ENCODE results near the gene XKR7. TPM values are rescaled to one million over a fixed set of nuclear protein-coding genes. Genes with fewer than 3 reads are reported as not detected.

XKR7 gene
- total and polyA plus RNA-seq, 9 donors = 0.04 to 0.21 (median 0.07) TPM

DNA sequence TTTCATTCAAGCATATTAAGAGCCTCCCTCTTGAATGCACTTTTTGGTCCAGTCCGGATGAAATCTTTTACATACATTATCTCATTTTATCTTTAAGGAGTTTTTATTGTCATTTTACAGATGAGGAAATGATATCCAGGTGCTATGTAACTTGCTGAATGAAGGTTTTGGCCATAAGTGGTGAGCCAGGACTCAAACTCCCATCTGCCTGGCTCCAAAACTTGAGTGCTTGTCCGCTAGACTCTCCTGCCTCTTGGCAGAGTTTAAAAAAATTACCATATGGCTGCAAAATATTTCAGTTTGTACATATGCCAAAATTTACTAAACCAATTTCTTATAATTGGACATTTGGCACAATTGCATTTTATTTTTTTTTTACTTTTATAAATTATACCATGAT, 28.3 kb upstream of the XKR7 start:
- WGBS (ENCODE audit: insufficient coverage) = no CpG with 5 or more reads among the region's 2 CpGs
- no peaks in the 10 kb centered on the region for H3K9me3 ChIP-seq (replicated peaks; ENCODE audit: control insufficient read depth, low read depth, low read length)
- DNase-seq = no peak
- peaks cover 3% of the 10 kb centered on the region for H3K4me1 ChIP-seq (ENCODE audit: control insufficient read depth, insufficient read depth, low read length)
- no peak overlapping the region for H3K27ac ChIP-seq (ENCODE audit: low read length)
- H3K36me3 ChIP-seq (ENCODE audit: control insufficient read depth, insufficient read depth, low read length) = peaks cover 19% of the 10 kb centered on the region
- no peaks in the 10 kb centered on the region for H3K27me3 ChIP-seq (ENCODE audit: control insufficient read depth, insufficient read depth, low read length)
- H3K4me3 ChIP-seq (ENCODE audit: low read length) = no peak overlapping the region

GRCh38 chr20:31943052-31943471, 24.9 kb upstream of the XKR7 start:
- H3K27ac ChIP-seq (ENCODE audit: low read length) = no peak overlapping the region
- H3K9me3 ChIP-seq (replicated peaks; ENCODE audit: control insufficient read depth, low read depth, low read length) = peaks cover 2% of the 10 kb centered on the region
- H3K27me3 ChIP-seq (ENCODE audit: control insufficient read depth, insufficient read depth, low read length) = no peaks in the 10 kb centered on the region
- peaks cover 3% of the 10 kb centered on the region for H3K4me1 ChIP-seq (ENCODE audit: control insufficient read depth, insufficient read depth, low read length)
- no peak overlapping the region for H3K4me3 ChIP-seq (ENCODE audit: low read length)
- WGBS (ENCODE audit: insufficient coverage) = 42% methylated on average over 2 of the region's 2 CpGs
- DNase-seq = peak; percentile 24
- peaks cover 52% of the 10 kb centered on the region for H3K36me3 ChIP-seq (ENCODE audit: control insufficient read depth, insufficient read depth, low read length)

DNA sequence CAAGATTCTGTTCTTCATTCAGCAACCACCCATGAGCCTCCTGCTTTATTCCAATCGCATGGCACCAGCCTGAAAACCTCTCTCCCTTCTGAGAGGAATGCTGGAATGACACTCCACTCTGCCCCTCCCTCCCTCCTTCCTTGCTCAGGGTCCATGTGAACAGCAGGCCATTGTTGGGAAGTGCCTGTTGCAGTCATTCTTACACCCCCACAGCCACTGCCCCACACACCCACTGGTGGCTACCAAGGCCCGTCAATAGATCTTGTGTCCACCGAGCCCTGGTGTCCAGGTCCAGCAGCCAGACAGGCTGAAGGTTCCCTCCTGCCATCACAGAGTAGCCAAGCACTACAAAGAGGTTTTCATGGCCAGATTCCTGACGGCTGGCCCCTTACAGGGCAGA, 22.6 kb upstream of the XKR7 start:
- Histone ChIP-seq H3K4me3 (ENCODE audit: low read length) (no peak overlapping the region), H3K36me3 (ENCODE audit: control insufficient read depth, insufficient read depth, low read length) (peaks cover 72% of the 10 kb centered on the region), H3K4me1 (ENCODE audit: control insufficient read depth, insufficient read depth, low read length) (peaks cover 3% of the 10 kb centered on the region), H3K27me3 (ENCODE audit: control insufficient read depth, insufficient read depth, low read length) (no peaks in the 10 kb centered on the region), H3K9me3 (replicated peaks; ENCODE audit: control insufficient read depth, low read depth, low read length) (peaks cover 4% of the 10 kb centered on the region), H3K27ac (ENCODE audit: low read length) (no peak overlapping the region)
- WGBS (ENCODE audit: insufficient coverage) = 87% methylated on average over 4 of the region's 4 CpGs
- no peak for DNase-seq

GRCh38 chr20:31945785-31946184, 22.2 kb upstream of the XKR7 start:
- Histone ChIP-seq H3K4me3 (ENCODE audit: low read length) (no peak overlapping the region), H3K27ac (ENCODE audit: low read length) (no peak overlapping the region), H3K9me3 (replicated peaks; ENCODE audit: control insufficient read depth, low read depth, low read length) (peaks cover 4% of the 10 kb centered on the region), H3K4me1 (ENCODE audit: control insufficient read depth, insufficient read depth, low read length) (peaks cover 4% of the 10 kb centered on the region), H3K27me3 (ENCODE audit: control insufficient read depth, insufficient read depth, low read length) (no peaks in the 10 kb centered on the region), H3K36me3 (ENCODE audit: control insufficient read depth, insufficient read depth, low read length) (peaks cover 72% of the 10 kb centered on the region)
- DNase-seq = no peak
- 67% methylated on average over 6 of the region's 6 CpGs for WGBS (ENCODE audit: insufficient coverage)

GRCh38 chr20:31948008-31948407, 19.9 kb upstream of the XKR7 start:
- Histone ChIP-seq H3K4me3 (ENCODE audit: low read length) (no peak overlapping the region), H3K36me3 (ENCODE audit: control insufficient read depth, insufficient read depth, low read length) (peaks cover 66% of the 10 kb centered on the region)
- WGBS (ENCODE audit: insufficient coverage) = 95% methylated on average over 2 of the region's 2 CpGs

GRCh38 chr20:31949877-31950646, 17.9 kb upstream of the XKR7 start:
- 89% methylated on average over 7 of the region's 9 CpGs for WGBS (ENCODE audit: insufficient coverage)
- DNase-seq = no peak
- H3K27me3 ChIP-seq (ENCODE audit: control insufficient read depth, insufficient read depth, low read length) = no peaks in the 10 kb centered on the region
- H3K4me3 ChIP-seq (ENCODE audit: low read length) = no peak overlapping the region
- peaks cover 4% of the 10 kb centered on the region for H3K9me3 ChIP-seq (replicated peaks; ENCODE audit: control insufficient read depth, low read depth, low read length)
- peaks cover 6% of the 10 kb centered on the region for H3K4me1 ChIP-seq (ENCODE audit: control insufficient read depth, insufficient read depth, low read length)
- peaks cover 49% of the 10 kb centered on the region for H3K36me3 ChIP-seq (ENCODE audit: control insufficient read depth, insufficient read depth, low read length)
- H3K27ac ChIP-seq (ENCODE audit: low read length) = no peak overlapping the region

More at GRCh38 chr20:31948008-31948407, 19.9 kb upstream of the XKR7 start:
- Histone ChIP-seq H3K4me1 (ENCODE audit: control insufficient read depth, insufficient read depth, low read length) (peaks cover 9% of the 10 kb centered on the region), H3K27me3 (ENCODE audit: control insufficient read depth, insufficient read depth, low read length) (no peaks in the 10 kb centered on the region), H3K27ac (ENCODE audit: low read length) (no peak overlapping the region), H3K9me3 (replicated peaks; ENCODE audit: control insufficient read depth, low read depth, low read length) (peaks cover 4% of the 10 kb centered on the region)
- no peak for DNase-seq

DNA sequence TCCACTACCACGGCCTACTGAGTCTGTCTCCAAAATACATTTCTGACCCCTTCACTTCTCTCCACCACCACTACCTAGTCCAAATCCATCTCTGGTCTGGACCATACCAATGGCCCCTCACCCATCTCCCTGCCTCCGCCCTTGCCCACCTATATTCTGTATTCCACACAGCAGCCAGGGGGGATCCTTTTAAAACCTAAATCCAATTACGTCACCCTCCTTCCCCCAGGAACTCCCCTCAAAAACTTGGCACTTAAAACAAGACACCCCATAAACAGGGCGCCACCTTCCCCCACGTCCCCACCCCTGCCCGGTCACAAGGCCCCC, 16.8 kb upstream of the XKR7 start:
- 4% methylated on average over 6 of the region's 6 CpGs for WGBS (ENCODE audit: insufficient coverage)

DNA sequence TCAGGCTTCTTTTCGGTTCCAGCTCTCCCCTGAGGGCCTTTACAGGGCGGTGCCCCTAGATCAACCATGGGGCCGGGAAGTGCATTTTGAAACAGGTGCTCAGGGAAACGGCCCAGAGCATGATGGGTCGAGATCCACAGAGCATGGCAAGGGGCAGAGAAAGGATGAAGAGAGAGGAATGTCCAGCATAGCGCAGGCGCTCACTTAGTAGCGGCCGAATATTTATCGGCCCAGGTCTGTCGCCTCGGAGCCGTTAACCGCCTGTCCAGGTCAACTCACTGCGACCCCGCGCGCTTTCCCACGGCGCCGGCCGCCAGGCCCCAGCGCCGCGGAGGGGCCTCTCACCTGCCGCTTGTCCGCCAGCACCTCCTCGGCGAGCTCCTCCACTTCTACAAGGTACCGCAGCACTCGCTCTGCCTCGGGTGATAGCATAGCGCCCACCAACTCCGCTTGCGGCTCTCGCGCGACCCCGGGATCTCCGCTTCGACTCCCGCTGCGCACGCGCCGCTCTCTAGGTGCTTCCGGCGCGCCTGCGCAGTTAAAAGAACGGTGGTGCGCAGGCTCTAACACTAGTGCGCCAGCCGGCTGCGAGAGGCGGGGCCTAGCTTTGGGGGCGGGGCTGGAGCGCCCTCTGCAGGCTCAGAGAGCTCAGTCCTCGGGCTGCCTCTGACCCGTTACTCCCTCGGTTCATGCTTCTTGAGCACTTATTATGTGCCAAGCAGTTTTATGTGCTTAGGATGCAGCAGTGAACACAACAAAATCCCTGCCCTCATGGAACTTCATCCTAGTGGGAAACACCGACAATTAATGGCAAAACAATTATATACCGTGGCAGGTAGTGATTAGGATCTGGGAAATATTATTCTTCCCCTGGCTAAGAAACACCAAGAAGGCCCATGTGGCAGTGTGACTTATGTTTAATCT, 16.2 kb upstream of the XKR7 start, which contains the start of gene PDRG1:
Gene PDRG1 (minus strand): TSS at position 517 of the 924 bp plus-strand sequence. CDS start 85 bp downstream, at position 432.
- H3K4me1 ChIP-seq (ENCODE audit: control insufficient read depth, insufficient read depth, low read length) = peaks cover 6% of the 10 kb centered on the region
- under 1% methylated on average over 58 of the region's 63 CpGs for WGBS (ENCODE audit: insufficient coverage)
- peak; percentile 97 for DNase-seq
- H3K27me3 ChIP-seq (ENCODE audit: control insufficient read depth, insufficient read depth, low read length) = no peaks in the 10 kb centered on the region
- peaks cover 4% of the 10 kb centered on the region for H3K9me3 ChIP-seq (replicated peaks; ENCODE audit: control insufficient read depth, low read depth, low read length)
- H3K36me3 ChIP-seq (ENCODE audit: control insufficient read depth, insufficient read depth, low read length) = peaks cover 32% of the 10 kb centered on the region
- H3K27ac ChIP-seq (ENCODE audit: low read length) = peak within 1 kb of the TSS; percentile 67
- H3K4me3 ChIP-seq (ENCODE audit: low read length) = peak within 1 kb of the TSS; percentile 90

More for the DNA sequence above, 16.8 kb upstream of the XKR7 start:
- DNase-seq = no peak
- peaks cover 4% of the 10 kb centered on the region for H3K9me3 ChIP-seq (replicated peaks; ENCODE audit: control insufficient read depth, low read depth, low read length)
- peak overlapping the region; percentile 67 for H3K27ac ChIP-seq (ENCODE audit: low read length)
- peaks cover 6% of the 10 kb centered on the region for H3K4me1 ChIP-seq (ENCODE audit: control insufficient read depth, insufficient read depth, low read length)
- H3K4me3 ChIP-seq (ENCODE audit: low read length) = peak overlapping the region; percentile 90
- H3K27me3 ChIP-seq (ENCODE audit: control insufficient read depth, insufficient read depth, low read length) = no peaks in the 10 kb centered on the region
- peaks cover 38% of the 10 kb centered on the region for H3K36me3 ChIP-seq (ENCODE audit: control insufficient read depth, insufficient read depth, low read length)

- Histone ChIP-seq H3K27ac (ENCODE audit: low read length) (no peak overlapping the region), H3K27me3 (ENCODE audit: control insufficient read depth, insufficient read depth, low read length) (no peaks in the 10 kb centered on the region), H3K9me3 (replicated peaks; ENCODE audit: control insufficient read depth, low read depth, low read length) (no peaks in the 10 kb centered on the region), H3K4me1 (ENCODE audit: control insufficient read depth, insufficient read depth, low read length) (peaks cover 6% of the 10 kb centered on the region), H3K4me3 (ENCODE audit: low read length) (no peak overlapping the region), H3K36me3 (ENCODE audit: control insufficient read depth, insufficient read depth, low read length) (peaks cover 14% of the 10 kb centered on the region)
- DNase-seq = no peak
- 67% methylated on average over 2 of the region's 6 CpGs for WGBS (ENCODE audit: insufficient coverage)
Measured at GRCh38 chr20:31953556-31954148, 14.3 kb upstream of the XKR7 start.

- Histone ChIP-seq H3K4me1 (ENCODE audit: control insufficient read depth, insufficient read depth, low read length) (peaks cover 6% of the 10 kb centered on the region), H3K27me3 (ENCODE audit: control insufficient read depth, insufficient read depth, low read length) (no peaks in the 10 kb centered on the region), H3K36me3 (ENCODE audit: control insufficient read depth, insufficient read depth, low read length) (peaks cover 7% of the 10 kb centered on the region), H3K4me3 (ENCODE audit: low read length) (no peak overlapping the region), H3K9me3 (replicated peaks; ENCODE audit: control insufficient read depth, low read depth, low read length) (no peaks in the 10 kb centered on the region), H3K27ac (ENCODE audit: low read length) (no peak overlapping the region)
- 71% methylated on average over 1 of the region's 1 CpG for WGBS (ENCODE audit: insufficient coverage)
- no peak for DNase-seq
Measured at GRCh38 chr20:31954500-31954899, 13.5 kb upstream of the XKR7 start.

All from muscle of leg (tissue), 11 donors.